Esophagus muscularis mucosa (tissue), 3 donors: ENCODE data around the gene ADCY3.
"Not testable (repeated sequence)": the region's sequence is repeated elsewhere in the genome, so short reads cannot be mapped to it uniquely, and the experiment has no call there.

Experiments
- POLR2A ChIP-seq: fragments of 450-650 bp; IDR thresholded peaks from one replicate; pipeline ENCODE4 v1.6.1; 2017; ENCODE audit warnings: antibody characterized with exemption, moderate library complexity, mild to moderate bottlenecking, low read depth
- TF ChIP-seq, protein P1 (sequence below), 3 experiments: fragments of 200-600 bp in 2 of 3; fragments of 450-650 bp in 1 of 3; sonication (generic) in 2 of 3; IDR thresholded peaks; one replicate each; pipeline ENCODE4 v1.5.1; 2017 to 2019; ENCODE audit warnings: antibody characterized with exemption in 3 of 3, mild to moderate bottlenecking in 2 of 3, moderate library complexity in 1 of 3

DNA sequence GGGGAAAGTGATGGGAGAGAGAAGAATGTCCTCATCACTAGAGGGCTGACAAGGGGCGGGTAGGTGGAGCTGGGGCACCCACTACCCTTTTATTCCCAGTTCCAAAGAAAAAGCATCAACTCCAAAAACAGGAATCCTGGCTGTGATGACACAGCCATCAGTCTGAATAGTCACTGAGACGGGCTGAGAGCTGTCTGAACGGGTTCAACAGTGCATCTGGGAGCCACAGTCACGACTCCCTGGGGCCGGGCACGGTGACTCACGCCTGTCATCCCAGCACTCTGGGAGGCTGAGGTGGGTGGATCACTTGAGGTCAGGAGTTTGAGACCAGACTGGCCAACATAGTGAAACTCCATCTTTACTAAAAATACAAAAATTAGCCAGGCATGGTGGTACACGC lies 84.6 kb downstream of the ADCY3 start:
- TF ChIP-seq, protein P1, sequence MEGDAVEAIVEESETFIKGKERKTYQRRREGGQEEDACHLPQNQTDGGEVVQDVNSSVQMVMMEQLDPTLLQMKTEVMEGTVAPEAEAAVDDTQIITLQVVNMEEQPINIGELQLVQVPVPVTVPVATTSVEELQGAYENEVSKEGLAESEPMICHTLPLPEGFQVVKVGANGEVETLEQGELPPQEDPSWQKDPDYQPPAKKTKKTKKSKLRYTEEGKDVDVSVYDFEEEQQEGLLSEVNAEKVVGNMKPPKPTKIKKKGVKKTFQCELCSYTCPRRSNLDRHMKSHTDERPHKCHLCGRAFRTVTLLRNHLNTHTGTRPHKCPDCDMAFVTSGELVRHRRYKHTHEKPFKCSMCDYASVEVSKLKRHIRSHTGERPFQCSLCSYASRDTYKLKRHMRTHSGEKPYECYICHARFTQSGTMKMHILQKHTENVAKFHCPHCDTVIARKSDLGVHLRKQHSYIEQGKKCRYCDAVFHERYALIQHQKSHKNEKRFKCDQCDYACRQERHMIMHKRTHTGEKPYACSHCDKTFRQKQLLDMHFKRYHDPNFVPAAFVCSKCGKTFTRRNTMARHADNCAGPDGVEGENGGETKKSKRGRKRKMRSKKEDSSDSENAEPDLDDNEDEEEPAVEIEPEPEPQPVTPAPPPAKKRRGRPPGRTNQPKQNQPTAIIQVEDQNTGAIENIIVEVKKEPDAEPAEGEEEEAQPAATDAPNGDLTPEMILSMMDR (IDR thresholded peaks at IDR 0.05), result not testable (repeated sequence)
- TF ChIP-seq POLR2A, result not testable (repeated sequence)
